ENCODE data around the gene PTPRN2.
"Not testable (repeated sequence)": the region's sequence is repeated elsewhere in the genome, so short reads cannot be mapped to it uniquely, and the experiment has no call there.

PTPRN2 gene

DNA sequence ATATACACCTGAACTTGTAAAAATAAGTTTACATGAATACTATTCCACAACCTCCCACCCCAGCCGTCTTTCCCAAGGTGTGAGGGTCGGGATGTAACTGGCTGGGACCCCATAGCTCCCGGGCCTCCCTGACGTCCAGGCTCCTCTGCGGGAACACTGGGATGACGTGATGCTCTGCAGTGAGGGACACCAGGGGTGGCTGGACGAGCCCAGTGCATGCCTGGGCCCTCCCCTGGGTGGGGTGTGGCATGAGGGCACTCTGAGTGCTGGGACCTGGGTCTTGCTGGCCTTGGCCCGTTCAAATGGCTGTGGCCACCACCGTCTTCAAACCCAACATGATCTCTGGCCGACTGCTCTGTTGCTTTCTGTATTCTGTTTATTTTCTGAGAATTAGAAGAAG is 1068.4 kb downstream of the PTPRN2 start:
- in situ Hi-C loops (cut with MboI; ENCODE audit: low sequenced_read_pairs) = no loop called here

DNA sequence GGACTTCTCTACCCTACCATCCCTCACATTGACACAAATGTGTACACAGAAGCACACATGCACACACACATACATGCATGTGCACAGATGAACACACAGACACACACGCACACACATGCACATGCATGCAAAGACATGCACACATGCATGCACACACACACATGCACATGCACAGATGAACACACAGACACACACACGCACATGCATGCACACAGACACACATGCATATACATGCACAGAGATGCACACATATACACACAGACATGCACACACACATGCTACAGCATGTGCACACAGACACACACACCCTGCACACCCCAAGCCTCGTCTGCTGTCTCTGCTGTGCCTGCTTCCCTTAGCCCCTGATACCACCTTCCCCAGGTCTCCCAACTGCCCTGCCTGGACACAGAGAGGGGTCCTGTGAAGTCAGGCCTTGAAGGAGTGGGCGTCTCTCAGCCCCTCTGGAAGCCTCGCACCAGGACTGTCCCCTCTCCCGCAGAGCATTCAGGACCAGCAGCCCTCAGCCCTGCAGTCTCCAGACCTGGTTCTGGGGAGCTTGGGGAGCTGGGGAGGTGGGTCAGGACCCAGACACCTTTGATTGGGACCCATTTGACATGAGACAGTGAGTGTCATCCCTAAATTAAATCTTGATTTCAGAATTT is 1069.0 kb downstream of the PTPRN2 start:
- in situ Hi-C loops (cut with MboI; ENCODE audit: low sequenced_read_pairs) = no loop called here

GRCh38 chr7:157517782-157518513 is 1069.7 kb downstream of the PTPRN2 start:
- in situ Hi-C loops (cut with MboI; ENCODE audit: low sequenced_read_pairs) = no loop called here

- in situ Hi-C loops (cut with MboI; ENCODE audit: low sequenced_read_pairs) = no loop called here
These were observed 1070.5 kb downstream of the PTPRN2 start for GRCh38 chr7:157516911-157517781.

DNA sequence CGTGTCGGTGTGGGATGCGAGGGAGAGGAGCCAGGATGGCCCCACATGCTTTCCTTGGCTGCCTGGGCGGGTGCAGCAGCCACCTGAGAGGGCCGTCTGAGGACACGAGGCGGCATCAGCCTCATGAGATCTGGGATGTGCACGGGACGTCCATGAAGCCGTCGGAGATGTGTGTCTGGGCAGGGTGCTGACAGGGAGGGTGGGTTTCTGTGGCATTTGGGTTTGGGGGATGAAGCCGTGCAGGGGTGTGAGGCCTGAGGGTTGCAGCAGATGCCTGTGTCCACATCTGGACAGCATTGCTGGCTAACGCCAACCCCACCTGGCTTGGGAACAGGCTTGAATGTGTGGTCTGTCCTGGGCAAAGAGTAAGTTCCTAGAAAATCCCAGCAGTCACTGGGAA is 1071.3 kb downstream of the PTPRN2 start:
- in situ Hi-C loops (cut with MboI; ENCODE audit: low sequenced_read_pairs) = no loop called here

- in situ Hi-C loops (cut with MboI; ENCODE audit: low sequenced_read_pairs) = no loop called here
These were observed 1072.1 kb downstream of the PTPRN2 start for GRCh38 chr7:157515342-157516041.

- in situ Hi-C loops (cut with MboI; ENCODE audit: low sequenced_read_pairs) = no loop called here
These were observed 1072.9 kb downstream of the PTPRN2 start for GRCh38 chr7:157514746-157515145.

DNA sequence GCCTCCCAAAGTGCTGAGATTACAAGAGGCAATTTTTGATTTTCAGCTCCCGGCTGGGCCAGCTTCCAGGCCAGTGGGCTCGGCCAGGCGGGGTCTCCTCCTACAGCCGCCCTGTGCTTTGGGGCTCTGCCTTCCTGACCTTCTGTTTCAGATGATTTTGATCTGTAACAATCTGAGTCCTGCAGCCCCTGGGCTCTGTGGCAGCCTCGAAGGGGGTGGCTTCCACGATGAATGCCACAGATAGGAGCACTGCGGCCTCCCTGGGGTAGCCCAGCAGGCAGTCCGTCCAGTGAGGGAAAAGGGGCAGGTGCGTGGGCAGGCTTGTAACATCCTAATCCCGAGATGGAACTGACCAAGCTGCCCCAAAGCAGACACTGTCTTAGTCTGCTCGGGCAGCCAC is 1073.3 kb downstream of the PTPRN2 start:
- in situ Hi-C loops (cut with MboI; ENCODE audit: low sequenced_read_pairs) = no loop called here

GRCh38 chr7:157513682-157514081 is 1073.9 kb downstream of the PTPRN2 start:
- in situ Hi-C loops (cut with MboI; ENCODE audit: low sequenced_read_pairs) = no loop called here

GRCh38 chr7:157513162-157513621 is 1074.4 kb downstream of the PTPRN2 start:
- in situ Hi-C loops (cut with MboI; ENCODE audit: low sequenced_read_pairs) = no loop called here

GRCh38 chr7:157509226-157509625 is 1078.4 kb downstream of the PTPRN2 start:
- in situ Hi-C loops (cut with MboI; ENCODE audit: low sequenced_read_pairs) = no loop called here

DNA sequence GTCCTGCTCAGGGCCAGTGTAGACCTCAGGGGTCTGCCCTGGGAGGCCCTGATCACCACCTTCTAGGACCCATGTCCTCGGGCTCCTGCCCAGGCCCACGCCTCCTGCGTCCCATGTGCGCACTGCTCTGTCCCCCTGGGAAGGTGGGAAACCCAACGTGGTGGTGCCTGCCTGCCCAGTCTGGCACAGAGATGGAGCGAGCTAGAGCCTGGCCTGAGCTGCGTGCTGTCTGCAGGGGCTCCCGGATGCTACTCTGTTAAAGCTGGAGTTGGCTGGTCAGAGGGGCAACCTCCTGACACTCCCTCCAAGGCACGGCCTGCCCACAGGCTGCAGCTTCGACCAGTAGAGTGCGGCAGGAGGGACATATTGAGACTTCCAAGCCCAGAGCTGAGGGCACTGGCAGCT is 1079.1 kb downstream of the PTPRN2 start:
- in situ Hi-C loops (cut with MboI; ENCODE audit: low sequenced_read_pairs) = no loop called here

GRCh38 chr7:157507987-157508386 is 1079.6 kb downstream of the PTPRN2 start:
- in situ Hi-C loops (cut with MboI; ENCODE audit: low sequenced_read_pairs) = no loop called here

DNA sequence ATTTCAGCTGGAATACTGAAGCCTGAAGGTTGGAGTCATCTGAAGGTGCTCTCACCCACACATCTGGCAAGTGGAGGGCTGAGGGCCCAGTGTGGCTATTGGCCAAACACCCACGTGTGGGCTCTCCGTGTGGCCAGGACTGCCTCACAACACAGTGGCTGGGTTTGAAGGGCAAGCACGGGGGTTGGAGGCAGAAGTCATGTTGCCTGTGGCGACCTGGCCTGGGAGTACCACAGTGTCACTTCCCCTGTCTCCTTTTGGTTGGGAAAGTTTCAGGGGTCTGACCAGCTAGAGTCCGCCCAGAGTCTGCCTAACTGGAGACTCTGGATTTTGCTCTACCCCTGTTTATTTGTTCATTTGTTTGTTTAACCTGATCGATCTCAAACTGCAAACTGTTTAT is 1081.4 kb downstream of the PTPRN2 start:
- in situ Hi-C loops (cut with MboI; ENCODE audit: low sequenced_read_pairs) = no loop called here

DNA sequence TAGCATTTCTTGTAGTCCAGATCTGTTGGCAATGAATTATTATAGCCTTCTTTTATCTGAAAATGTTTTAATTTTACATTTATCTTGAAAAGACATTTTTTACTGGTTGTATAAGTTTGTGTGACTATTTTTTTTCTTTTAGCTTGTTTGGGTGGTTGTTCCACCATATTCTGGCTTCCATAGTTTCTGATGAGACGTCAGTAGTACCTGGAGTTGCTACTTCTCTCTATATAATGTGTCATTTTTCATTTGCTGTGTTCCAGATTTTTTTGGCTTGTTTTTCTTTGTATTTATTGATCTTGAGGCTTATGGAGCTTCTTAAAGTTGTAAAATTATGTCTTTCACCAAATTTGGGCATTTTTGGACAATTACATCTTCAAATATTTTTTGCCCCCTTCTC is 1082.0 kb downstream of the PTPRN2 start:
- in situ Hi-C loops (cut with MboI; ENCODE audit: low sequenced_read_pairs) = no loop called here

DNA sequence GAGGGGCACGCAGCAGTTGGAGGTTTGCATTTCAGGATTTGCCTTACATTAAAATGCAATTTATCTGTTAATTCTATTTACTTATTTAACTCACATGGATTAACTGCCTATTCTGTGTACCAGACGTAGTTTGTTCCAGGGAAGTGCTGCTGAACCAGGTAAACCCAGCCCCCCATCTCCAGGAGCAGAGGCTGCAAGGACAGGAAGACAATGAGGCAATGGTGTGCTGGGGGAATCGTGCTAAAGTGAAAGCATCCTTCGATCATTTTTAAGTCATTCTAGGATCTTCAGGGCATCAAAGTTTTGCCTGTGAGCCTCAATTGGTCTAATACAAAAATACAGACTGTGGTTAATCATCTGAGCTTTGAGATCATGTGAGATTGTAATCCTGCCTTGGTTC is 1084.4 kb downstream of the PTPRN2 start:
- in situ Hi-C loops (cut with MboI; ENCODE audit: low sequenced_read_pairs) = no loop called here

- in situ Hi-C loops (cut with MboI; ENCODE audit: low sequenced_read_pairs) = no loop called here
These were observed 1084.9 kb downstream of the PTPRN2 start for GRCh38 chr7:157502701-157503111.

DNA sequence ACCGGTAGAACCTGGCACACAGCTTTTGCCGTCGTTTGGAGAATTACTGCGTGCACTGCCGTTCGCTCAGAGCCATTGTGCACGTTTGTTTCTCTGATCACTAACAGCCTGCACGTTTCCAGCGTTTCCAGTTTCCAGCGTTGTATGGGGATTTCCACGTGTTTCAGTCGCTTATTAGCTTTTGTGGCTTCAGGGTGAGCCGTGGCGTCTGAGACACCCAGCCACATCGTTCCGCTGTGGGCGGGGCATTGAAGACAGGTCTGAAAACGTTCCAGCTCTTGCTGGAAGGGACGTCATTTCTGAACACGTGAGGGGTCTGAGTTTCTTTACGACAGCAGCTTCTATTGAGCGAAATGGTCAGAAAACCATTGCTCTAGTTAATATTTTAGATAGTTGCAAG is 1086.0 kb downstream of the PTPRN2 start:
- in situ Hi-C loops (cut with MboI; ENCODE audit: low sequenced_read_pairs) = no loop called here

DNA sequence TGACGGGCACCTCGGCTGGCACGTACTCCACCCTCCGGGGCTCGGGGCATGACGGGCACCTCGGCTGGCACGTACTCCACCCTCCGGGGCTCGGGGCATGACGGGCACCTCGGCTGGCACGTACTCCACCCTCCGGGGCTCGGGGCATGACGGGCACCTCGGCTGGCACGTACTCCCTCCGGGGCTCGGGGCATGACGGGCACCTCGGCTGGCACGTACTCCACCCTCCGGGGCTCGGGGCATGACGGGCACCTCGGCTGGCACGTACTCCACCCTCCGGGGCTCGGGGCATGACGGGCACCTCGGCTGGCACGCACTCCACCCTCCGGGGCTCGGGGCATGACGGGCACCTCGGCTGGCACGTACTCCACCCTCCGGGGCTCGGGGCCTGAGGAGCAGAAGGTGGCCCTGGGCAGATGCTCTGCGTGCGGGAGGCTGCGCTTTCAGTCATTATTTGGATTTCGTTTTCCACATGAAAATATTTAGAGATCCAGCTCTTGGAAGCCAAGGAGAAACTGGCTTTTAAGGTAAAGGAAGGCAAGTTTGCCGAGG is 1086.6 kb downstream of the PTPRN2 start:
- in situ Hi-C loops (cut with MboI; ENCODE audit: low sequenced_read_pairs) = not testable (repeated sequence)

DNA sequence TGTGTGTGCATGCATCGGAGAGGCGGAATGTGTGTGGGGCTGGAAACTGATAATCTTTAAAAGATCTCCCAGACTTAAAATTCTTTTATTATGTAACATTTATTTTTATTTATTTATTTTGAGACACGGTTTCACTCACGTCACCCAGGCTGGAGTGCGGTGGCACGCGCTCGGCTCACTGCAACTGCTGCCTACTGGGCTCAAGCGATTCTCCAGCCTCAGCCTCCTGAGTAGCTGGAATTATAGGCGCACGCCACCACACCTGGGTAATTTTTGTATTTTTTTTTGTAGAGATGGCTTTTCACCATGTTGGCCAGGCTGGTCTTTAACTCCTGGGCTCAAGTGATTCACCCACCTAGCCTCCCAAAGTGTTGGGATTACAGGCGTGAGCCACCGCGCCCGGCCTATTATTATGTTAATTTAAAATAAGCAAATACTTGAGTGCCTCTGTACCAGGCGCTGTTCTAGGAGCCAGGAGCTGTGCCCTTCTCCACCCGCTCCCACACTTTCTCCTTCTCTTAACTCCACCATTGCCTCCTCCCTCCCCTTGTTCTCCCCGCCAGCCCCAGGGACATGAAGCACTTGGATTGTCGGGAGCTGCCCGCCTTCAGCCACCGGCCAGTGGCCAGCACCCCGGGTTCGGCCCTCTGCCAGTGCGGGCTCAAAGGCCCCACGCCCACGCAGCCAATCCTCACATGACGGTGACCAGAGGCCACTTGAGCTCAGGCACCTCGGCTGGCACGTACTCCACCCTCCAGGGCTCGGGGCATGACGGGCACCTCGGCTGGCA is 1087.3 kb downstream of the PTPRN2 start:
- in situ Hi-C loops (cut with MboI; ENCODE audit: low sequenced_read_pairs) = no loop called here

Data from hTERT RPE-1 (cell line).